GM19240 (cell line): ENCODE results near the gene IL17F.

ENCODE experiments used
- DNase-seq: peaks from one replicate; pipeline ENCODE4 v3.0.0; 2011; ENCODE audit warnings: low spot score; ENCODE audit not compliant: insufficient read length

The IL17F gene

DNA sequence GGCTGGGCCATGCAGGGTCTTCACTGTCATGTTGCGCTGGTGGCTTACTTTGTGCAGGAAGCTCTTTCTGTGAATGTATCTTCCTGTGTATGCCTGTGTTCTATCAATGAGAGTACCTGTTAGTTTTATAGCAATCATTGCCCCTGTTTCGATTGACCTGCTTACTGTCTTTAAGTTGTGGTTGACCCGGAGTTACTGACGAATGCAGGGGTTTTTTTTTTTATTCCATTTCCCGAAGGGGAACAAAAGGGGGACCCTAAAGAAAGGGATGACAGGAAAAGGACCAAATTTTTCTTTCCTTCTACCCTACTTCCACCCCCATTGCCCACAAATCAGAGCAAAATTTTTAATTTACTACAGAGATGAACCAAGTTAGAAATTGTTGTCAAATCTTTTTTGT lies at the start of gene IL17F:
Gene IL17F (minus strand): TSS at position 101 of the 400 bp plus-strand sequence. CDS start 71 bp downstream, at position 30.
- DNase-seq, result no peak

DNA sequence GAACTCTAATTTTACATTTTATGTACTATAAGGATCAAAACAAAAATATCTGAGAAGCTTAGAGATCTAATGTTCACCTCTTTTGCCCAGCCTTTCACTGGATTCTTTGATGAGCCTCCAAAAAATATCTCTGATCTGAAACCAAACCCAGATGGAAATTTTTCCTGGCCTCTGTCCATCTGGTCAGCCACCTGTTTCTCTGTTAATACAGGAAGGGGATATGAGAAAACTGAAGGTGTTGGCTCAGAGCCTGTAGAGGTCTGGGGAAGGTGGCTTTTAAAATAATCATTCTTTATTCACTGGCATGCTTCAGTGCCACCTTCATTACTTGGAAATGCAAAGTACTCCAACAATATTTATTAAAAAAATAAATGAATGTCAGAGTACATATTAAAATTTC lies 48.8 kb upstream of the IL17F start:
- DNase-seq, result no peak

DNA sequence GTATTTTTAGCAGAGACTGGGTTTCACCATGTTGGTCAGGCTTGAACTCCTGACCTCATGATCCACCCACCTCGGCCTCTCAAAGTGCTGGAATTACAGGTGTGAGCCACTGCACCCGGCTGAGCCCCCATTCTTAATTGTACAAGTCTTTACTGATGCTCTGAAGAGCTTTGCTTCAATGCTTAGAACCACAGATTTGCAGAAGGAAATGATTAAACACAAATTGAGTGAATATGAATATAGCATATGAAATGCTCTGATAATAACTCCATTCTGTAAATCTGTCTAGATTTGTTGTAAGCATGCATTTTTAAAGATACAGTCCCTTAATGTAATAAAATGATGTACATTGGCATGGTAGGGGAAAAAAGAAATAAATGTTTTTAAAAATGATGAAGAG lies 44.5 kb upstream of the IL17F start:
- no peak for DNase-seq

DNA sequence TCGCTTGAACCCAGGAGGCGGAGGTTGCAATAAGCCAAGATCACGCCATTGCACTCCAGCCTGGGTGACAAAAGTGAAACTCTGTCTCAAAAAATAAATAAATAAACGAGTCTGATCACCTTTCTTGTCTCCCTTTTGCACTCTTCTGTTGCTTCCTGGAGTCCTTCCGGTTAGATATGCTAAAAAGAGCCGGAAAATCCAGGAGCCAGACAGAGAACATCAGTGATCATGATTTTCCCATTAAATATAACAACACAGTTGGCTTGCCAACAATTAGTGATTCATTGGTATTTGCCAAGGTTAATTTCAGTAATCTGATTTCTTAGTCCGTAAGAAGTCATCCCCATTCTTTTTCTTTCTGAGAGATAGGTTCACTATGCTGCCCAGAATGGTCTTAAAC lies 43.9 kb upstream of the IL17F start:
- no peak for DNase-seq

DNA sequence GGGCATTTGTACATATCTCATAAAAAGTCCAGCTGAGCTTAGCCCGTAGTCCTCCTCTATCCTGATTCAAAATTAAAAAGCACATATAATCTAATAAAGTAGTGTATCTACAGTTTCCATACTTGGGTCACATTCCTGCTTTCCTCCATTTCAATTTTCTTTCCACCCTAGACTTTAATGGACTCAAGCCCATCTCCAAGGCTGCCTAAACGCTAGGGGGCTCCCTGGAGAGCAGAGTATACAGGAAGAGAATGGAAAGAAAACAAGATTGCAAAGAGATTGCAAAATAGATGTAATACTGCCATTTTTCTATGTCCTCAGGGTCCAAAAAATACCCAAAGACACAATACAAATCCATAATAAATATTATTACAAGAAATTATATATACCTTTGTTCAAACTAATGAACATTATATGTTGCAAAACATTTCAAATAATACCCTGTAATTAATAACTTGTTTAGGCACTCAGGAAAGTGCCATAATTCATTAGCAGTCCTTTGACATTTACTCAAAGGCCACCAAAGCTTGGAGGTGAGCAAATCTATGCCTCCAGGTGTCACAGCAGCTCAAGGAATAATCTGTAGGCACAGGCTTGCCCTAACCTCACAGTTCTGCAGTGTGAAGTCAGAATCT lies 42.6 kb upstream of the IL17F start:
- DNase-seq, result no peak

DNA sequence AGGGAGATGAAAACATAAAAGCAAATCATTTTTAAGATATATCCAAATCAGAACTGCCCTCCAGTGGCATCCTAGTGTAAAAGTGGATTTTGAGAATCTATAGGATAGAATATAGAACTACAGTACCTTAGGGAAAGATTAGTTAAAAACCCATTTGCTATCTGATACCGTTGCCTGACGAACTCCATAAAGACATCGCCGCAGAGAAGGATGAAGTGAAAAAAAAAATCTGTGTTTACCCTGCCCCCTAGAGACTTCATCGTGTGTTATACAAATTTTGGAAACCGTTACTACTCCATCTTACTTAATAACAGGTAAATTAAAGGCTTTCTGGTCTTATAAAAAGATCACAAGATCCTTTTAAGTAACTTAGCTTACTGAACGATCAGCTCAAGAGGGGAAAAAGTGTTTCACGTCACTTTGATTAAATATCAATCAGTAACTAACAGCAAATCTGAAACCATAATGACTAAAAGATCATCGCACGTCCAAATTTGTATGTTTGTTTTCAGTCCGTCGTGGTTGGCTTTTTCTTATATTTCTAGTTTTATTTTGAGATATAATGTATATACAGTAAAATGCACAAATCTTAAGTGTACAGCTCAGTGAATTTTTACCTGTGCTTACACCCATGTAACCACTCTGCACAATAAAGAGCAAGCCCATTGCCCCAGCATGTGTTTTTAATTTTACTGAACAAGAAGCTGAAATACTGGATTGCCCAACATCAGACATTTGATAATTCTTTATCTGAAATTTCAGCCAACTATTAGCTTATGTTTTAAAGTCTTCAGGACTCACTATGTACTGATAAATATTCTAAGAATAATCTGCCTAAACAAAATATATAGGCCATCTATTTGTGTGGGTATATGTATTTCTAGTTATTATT lies 41.1 kb upstream of the IL17F start:
- DNase-seq, result no peak

DNA sequence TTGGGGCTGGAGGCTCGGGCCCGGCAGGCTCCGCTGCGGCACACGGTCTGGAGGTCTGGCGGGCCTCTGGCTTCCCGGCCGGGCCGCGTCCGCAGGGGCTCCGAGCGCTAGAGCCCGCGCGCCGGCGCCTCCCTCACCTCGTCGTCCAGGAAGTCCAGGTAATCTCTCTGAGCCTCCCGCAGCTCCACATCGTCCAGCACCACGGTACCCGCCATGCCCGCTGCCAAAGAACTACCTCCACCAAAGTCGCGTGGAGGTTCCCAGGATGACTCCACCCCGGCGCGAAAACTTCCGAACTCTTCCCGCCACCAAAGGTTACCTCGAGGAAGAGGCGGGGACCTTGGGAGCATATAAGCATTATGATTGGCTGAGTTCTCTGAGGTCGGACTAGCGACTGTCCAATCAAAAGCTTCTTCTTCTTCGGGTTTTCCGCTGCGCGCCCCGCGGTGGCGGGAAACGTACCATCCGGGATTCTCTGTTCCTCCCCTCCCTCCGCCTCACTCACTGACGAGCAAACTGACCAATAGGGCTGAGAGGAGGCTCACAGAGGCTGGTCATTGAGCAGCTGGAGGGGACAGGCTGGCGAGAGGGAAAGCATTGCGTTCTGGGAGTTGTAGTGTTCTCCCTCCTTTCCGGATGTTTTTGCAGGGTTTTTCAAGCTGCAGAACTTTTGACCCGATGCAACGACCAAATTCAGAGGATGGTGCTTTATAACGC lies 40.3 kb upstream of the IL17F start, which contains the start of gene MCM3:
Gene MCM3 (minus strand): TSS at position 283 of the 717 bp plus-strand sequence. CDS start 68 bp downstream, at position 215.
- DNase-seq, result peak; percentile 88

DNA sequence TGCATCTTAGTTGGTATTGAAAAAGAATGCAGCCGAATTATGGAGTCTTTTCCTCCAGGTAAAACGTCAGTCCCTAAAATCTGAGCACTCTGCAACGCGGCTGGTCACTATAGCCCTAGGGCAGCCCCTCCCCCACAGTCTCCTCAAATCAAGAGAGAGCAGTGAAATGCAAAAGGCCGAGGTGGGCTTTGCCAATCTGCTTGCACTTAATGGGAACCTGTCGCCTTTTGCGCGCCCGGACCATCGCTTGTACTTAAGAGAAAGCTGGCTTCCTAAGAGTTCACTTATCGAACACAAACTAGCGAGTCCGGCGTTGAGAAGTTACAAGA lies 39.8 kb upstream of the IL17F start:
- no peak for DNase-seq

DNA sequence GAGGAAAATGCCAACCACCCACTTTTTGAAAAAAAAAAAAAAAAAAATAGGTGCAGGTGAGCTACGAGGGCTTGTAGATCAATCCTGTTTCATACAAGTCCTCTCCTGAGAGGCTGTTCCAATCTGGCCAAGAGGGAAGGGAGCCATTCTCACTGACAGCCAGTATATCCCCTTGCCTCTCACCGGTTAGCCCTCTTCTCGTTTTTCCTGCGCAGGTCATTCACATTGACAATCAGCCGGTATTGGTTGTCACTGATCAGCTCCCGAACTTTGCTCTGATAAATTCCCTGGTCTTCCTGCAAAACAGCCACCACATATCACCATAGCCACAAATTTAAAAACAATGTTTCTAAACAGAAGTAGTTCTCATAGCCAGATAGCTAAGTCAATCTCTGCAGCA lies 38.8 kb upstream of the IL17F start:
- DNase-seq, result no peak

DNA sequence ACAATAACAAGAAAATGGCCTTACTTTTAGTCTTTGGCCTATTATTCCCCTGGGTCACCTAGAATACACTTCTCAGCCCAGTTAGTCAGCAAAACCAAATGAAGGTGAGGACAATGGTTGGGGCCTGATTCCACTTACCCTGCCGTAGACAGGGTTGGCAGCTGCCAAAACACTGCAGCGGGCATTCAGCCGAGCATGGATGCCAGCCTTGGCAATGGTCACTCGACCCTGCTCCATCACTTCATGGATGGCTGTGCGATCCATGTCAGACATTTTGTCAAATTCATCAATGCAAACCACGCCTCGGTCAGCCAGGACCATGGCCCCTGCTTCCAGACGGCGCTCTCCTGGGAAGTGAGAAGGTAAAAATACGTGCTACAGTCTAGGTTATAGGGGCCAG lies 31.8 kb upstream of the IL17F start:
- no peak for DNase-seq

DNA sequence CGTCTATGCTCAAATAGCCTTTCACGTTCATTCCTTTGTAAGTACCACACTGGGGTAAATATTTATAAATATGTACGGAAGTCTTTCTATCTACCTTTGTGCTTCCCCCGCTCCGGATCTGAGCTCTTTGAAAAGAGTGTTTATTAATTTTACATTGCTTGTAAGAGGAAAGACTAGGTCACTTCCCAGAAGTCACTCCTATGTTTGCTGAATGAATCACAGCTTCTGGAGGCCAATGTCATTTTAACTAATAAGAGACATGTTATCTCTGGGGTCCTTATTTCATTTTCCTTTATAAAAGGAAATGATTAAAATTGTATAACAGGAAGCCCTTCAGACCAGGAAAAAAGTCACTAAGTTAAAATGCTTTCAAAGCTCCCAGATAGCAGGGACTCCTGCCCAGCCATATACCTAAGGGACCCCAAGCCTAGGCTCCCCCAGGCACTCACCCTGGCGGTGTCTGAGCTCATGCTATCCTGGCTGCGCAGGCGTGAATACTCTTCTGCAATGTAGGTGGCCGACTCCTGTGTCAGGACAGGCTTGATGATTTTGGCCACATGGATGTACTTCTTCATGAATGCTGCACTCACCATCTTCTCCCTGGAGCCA lies 27.7 kb upstream of the IL17F start:
- no peak for DNase-seq

DNA sequence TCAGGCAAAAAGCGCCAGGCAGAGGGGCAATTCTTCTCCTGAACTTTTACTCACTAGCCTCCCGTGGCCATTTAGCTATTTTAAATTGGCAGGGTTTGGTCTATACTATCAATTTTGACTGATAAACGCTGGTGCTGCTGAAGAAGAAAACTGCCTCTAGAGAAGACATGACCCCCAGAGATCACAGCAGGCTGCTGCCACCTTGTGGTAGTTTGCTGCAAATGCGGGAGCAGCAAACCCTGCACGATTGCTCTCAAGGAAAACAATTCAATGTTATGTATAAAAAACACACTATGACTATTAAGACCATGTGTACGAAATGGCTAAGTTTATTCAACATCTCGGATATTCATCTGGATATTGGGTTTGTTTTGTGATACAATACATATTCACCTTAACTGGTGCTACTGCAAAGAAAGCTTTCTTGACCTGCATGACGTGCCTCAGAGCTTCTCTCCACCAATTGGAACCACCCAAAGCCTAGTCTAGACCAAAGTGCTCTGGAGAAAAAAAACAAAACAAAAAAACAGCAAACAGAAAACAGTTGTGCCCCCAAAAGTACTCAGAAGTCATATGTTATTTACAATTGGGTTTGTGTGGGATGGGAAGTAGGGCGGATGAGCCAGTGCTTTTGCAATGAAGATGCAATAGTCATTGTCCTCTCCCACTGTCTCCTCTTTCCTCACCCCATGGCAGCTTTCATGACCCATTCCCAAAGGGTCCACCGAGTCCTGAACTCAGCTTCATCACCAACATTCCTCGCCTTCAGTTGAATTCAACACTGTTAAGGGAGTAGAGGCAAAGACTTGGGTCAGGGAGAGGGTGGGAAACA lies 19.6 kb upstream of the IL17F start:
- DNase-seq, result peak; percentile 30

DNA sequence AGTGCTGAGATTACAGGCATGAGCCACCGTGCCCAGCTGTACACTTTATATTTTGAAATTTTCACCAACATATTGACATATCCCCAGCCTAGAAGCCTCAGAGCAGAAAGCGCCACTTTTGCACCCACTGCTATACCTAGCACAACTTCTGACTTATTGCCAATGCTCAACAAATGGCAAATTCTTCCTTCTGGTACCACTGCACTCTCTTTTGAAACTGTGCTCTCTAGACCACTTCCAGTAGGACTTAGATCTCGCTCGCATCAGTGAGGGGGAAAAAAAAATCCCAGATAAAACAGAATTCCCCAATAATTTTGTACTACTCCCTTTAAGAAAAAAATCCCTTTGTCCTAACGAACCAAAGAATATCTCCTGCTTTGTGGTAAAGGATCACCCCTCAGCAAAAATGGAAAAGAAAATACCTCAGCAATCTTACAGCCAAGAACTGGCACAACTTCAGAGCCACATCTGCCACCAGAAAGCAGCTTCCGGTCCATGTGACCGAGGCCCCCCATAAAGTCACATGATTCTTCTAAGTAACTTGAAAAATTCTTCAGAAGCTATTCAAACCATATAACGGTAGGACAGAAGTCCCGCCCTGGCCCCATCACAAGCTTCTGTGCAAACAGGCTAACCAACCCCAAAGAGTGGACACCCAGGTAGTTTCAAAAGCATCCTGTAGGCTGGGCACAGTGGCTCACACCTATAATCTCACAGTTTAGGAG lies 18.5 kb upstream of the IL17F start:
- DNase-seq, result no peak

DNA sequence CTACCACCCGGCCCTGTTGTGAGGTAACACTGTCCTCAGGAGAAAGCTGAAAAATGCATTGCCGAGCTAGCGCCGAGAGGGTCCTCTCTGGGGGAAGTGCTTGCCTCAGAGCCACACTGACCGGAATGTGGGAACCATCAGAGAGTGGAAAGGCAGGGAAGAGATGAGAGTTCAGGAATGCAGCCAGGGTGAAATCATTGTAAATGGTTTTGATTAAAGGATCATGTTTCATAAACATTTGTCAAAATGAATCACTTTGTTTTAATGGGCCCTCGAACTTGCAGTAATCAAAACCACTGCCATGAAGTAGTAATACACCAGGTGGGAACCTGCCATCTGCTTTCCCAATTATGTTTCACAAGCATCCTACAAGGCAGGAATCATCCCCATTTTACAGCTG lies 16.9 kb upstream of the IL17F start:
- no peak for DNase-seq

DNA sequence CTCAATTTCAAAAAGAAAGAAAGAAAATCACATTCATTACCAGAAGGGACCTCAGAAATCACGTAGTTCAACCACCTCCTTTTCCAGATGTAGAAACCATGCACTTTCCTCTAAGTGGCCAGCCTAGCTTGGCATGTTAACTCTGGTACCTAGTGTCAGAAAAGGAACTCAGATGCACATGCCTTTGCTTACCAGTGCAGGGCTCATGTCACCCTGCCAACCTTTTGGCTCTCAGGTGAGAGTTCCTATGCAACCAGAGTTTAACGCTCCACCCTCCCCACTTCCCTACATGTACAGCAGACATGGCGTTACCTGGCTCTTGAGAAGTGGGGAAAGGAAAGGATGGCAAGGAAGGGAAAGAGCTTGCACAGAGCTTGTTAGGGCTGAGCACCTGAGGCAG lies 16.3 kb upstream of the IL17F start:
- no peak for DNase-seq

DNA sequence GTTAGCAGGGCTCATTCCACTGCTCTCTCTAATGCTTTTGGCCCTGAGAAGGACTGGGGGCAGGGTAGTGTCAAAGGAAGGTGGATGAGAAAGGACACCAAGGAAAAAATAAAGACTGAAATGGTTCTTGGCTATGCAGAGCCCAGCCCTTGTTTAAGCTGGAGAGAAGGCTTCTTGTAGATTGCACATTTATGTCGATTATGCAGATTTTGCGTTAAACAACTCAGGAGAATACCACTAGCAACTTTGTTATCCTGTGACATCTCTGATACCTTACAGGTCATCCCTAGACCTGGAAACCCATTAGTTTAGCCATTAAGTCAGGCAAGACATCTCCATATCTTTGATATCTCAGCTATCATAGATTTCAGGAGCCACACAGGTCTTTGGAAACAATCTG lies 11.1 kb upstream of the IL17F start:
- DNase-seq, result no peak

DNA sequence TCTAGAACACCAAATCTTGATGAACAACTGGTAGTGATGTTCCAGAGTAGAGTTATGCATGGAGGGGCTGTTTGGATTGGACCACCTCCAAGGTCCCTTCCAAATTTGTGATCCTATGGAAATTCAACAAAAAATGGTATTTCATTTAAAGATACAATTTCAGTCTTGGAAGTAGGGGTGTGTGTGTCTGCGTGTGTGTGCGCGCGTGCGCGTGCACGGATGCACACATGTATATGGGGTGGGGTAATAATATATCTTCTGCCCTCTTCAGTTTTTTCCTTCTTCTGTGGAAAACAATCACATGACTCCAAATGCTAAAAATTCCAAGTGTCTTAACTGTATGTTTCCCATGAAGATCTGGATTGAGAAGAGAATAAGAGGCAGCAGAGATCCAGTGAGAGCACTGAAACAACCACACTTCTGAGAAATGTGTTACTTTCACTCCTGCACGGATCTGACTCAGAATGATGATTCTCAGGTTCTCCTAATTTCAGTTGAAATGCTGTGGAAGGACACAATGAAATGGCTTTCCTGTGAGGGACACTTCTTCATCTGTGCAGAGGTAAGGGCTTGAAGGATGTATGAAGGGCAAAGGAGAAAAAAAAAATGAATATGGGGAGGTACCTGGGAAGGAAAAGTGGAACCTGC lies 10.6 kb upstream of the IL17F start:
- no peak for DNase-seq

DNA sequence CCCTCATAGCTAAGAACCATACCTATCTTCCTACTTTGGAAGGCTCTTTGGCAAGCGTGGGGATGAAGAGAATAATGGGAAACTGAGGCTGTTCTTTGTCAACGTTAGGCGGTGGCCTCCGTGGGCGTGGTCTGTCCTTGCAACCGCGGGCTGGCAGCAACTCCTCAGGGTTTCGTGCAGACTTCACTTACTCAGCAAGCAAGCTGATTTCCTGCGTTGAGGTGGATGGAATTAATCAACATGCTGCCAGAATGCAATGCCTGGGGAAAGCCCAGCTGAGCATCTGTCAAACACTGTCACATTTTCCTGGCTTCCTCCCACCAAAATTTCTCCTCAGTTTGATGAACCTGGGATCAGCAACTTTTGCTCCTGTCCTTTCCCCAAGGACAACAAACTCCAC lies 9.2 kb upstream of the IL17F start:
- no peak for DNase-seq

DNA sequence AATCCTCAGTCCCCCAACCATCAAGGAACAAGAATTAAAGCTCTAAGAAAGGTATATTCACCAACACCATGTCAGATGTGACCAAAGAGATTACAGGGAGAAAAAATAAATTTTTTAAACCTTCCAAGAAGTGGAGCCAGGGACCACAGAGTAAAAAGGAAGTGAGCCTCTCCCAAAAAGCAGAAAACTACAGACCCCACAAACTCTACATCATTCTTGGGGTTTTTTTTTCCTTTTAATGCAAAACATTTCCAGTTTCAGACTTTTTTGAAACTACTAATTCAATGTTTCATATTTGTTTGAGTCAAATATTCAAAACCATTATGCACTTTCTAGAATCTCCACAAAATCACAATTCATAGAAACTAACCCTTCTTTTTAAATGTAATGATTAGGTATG lies 6.8 kb upstream of the IL17F start:
- no peak for DNase-seq

DNA sequence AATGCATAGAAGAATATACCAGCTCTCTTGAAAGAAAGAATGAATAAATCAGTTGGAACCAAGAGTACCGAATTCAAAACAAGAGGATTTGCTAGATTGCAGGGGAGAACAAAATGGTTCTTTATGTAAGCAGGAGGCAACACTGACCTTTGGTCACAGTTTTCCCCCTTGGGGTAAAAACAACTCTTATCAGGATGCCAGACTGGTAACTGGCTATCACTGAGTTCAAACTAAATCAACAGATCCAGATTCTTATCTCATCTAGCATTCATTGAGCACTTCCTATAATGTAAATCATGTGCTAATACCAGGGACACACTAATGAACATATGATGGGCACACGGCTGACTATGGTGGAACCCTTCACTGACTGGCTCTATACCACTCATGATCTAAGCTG lies 4.8 kb upstream of the IL17F start:
- no peak for DNase-seq
